GM23338 (cell line): ENCODE measurements around the gene PHC2. TPM values are rescaled to one million over a fixed set of nuclear protein-coding genes. Genes with fewer than 3 reads are reported as not detected.

Source experiments
- ATAC-seq: fragments of 200-7000 bp; cut with Tn5 transposase; 3 replicates; pipeline ENCODE4 v1.9.1; 2020
- DNase-seq: peaks from one replicate; pipeline ENCODE4 v3.0.0-alpha.2; 2015; ENCODE audit warnings: low spot score
- H2AFZ ChIP-seq: fragments of 200-600 bp; sonication (generic); 2 replicates; pipeline ENCODE4 v1.8.0; 2016; ENCODE audit warnings: antibody characterized with exemption, mild to moderate bottlenecking, moderate library complexity
- H3F3A ChIP-seq: fragments of 200-600 bp; sonication (generic); replicated peaks from 2 replicates; pipeline ENCODE4 v1.8.0; 2017; ENCODE audit warnings: antibody characterized with exemption, mixed run types, low read depth
- H3K27ac ChIP-seq: fragments of 200-600 bp; sonication (generic); 2 replicates; pipeline ENCODE4 v1.6.1; 2016; ENCODE audit warnings: low read depth
- H3K27me3 ChIP-seq: fragments of 200-600 bp; sonication (generic); 2 replicates; pipeline ENCODE4 v1.8.0; 2016; ENCODE audit warnings: mild to moderate bottlenecking, mixed run types, moderate library complexity; ENCODE audit not compliant: insufficient read depth
- H3K36me3 ChIP-seq: fragments of 200-600 bp; sonication (generic); 2 replicates; pipeline ENCODE4 v1.8.0; 2016; ENCODE audit warnings: mild to moderate bottlenecking; ENCODE audit not compliant: insufficient read depth
- H3K4me1 ChIP-seq: fragments of 200-600 bp; sonication (generic); 2 replicates; pipeline ENCODE4 v1.8.0; 2016; ENCODE audit warnings: mild to moderate bottlenecking, moderate library complexity; ENCODE audit not compliant: insufficient read depth
- H3K4me2 ChIP-seq: fragments of 200-600 bp; sonication (generic); 2 replicates; pipeline ENCODE4 v1.7.1; 2017; ENCODE audit warnings: mixed run types
- H3K4me3 ChIP-seq: fragments of 200-600 bp; sonication (generic); 2 replicates; pipeline ENCODE4 v1.6.1; 2016; ENCODE audit warnings: mixed run types
- H3K79me2 ChIP-seq: fragments of 200-600 bp; sonication (generic); replicated peaks from 2 replicates; pipeline ENCODE4 v1.8.0; 2017; ENCODE audit warnings: mild to moderate bottlenecking; ENCODE audit not compliant: insufficient read depth
- H3K9me2 ChIP-seq: fragments of 200-600 bp; sonication (generic); 2 replicates; pipeline ENCODE4 v1.8.0; 2017; ENCODE audit not compliant: insufficient read depth
- H4K20me1 ChIP-seq: fragments of 200-600 bp; sonication (generic); replicated peaks from 2 replicates; pipeline ENCODE4 v1.8.0; 2017; ENCODE audit warnings: mild to moderate bottlenecking; ENCODE audit not compliant: insufficient read depth
- H3K27ac Mint-ChIP-seq: 2 replicates; pipeline ENCODE4 v1.8.0; 2020; ENCODE audit warnings: inconsistent platforms, mild to moderate bottlenecking, moderate library complexity, mixed read lengths
- H3K27me3 Mint-ChIP-seq: 3 replicates; pipeline ENCODE4 v1.8.0; 2022; ENCODE audit warnings: low read depth, mild to moderate bottlenecking, moderate library complexity, mixed read lengths, inconsistent platforms; ENCODE audit not compliant: insufficient read depth, poor library complexity
- H3K36me3 Mint-ChIP-seq: 3 replicates; pipeline ENCODE4 v1.8.0; 2021; ENCODE audit warnings: low read depth, mild to moderate bottlenecking, inconsistent platforms, moderate library complexity, mixed read lengths
- H3K4me1 Mint-ChIP-seq: 3 replicates; pipeline ENCODE4 v1.8.0; 2020; ENCODE audit warnings: mild to moderate bottlenecking, inconsistent platforms, mixed read lengths
- H3K4me3 Mint-ChIP-seq: 3 replicates; pipeline ENCODE4 v1.8.0; 2021; ENCODE audit warnings: moderate library complexity, mild to moderate bottlenecking, inconsistent platforms, mixed read lengths
- H3K9me3 Mint-ChIP-seq: 3 replicates; pipeline ENCODE4 v1.8.0; 2020; ENCODE audit warnings: moderate library complexity, mild to moderate bottlenecking, inconsistent platforms, mixed read lengths
- CREB1 ChIP-seq: fragments of 250-450 bp; sonication (Bioruptor Pico); IDR thresholded peaks from 2 replicates; pipeline ENCODE4 v1.5.0; 2020; ENCODE audit warnings: low read depth, mild to moderate bottlenecking, moderate library complexity
- EZH2 ChIP-seq: fragments of 200-600 bp; sonication (generic); IDR thresholded peaks from one replicate; pipeline ENCODE4 v1.8.0; 2017; ENCODE audit warnings: antibody characterized with exemption, mild to moderate bottlenecking, low read depth; ENCODE audit not compliant: unreplicated experiment
- EZH2phosphoT487 ChIP-seq: fragments of 200-600 bp; sonication (generic); IDR thresholded peaks from one replicate; pipeline ENCODE4 v1.8.1; 2018; ENCODE audit warnings: antibody characterized with exemption; ENCODE audit not compliant: unreplicated experiment
- JUNB ChIP-seq: IDR thresholded peaks from one replicate; pipeline ENCODE4 v1.6.1; 2016; ENCODE audit warnings: antibody characterized with exemption; ENCODE audit not compliant: unreplicated experiment
- NANOG ChIP-seq: IDR thresholded peaks from 2 replicates; pipeline ENCODE4 v1.6.1; 2016; ENCODE audit warnings: antibody characterized with exemption, borderline replicate concordance
- POLR2AphosphoS5 ChIP-seq: IDR thresholded peaks from 2 replicates; pipeline ENCODE4 v1.6.1; 2016; ENCODE audit warnings: antibody characterized with exemption, low read depth
- STAT1 ChIP-seq: IDR thresholded peaks from one replicate; pipeline ENCODE4 v1.6.1; 2016; ENCODE audit warnings: antibody characterized with exemption; ENCODE audit not compliant: unreplicated experiment
- ZNF114 ChIP-seq: fragments of 250-450 bp; sonication (Bioruptor Pico); IDR thresholded peaks from 2 replicates; pipeline ENCODE4 v1.5.0; 2020; ENCODE audit warnings: mild to moderate bottlenecking, moderate library complexity
- ZNF331 ChIP-seq: fragments of 250-450 bp; sonication (Bioruptor Pico); IDR thresholded peaks from 2 replicates; pipeline ENCODE4 v1.5.0; 2020; ENCODE audit warnings: low read depth, mild to moderate bottlenecking, moderate library complexity
- ZNF462 ChIP-seq: fragments of 250-450 bp; sonication (Bioruptor Pico); IDR thresholded peaks from 2 replicates; pipeline ENCODE4 v1.5.0; 2020; ENCODE audit warnings: mild to moderate bottlenecking, moderate library complexity
- polyA plus RNA-seq: library from polyadenylated mRNA; unstranded; fragments of >200 nt; fragmentation: Nextera tagmentation; extraction: Ambion mirVana; gene quantifications from 2 replicates; pipeline ENCODE4 v1.2.1, GENCODE V29; 2016
- total RNA-seq: library from RNA; depleted of rRNA; stranded (reverse); fragments of >200 nt; shearing (Covaris generic); gene quantifications from 2 replicates; pipeline ENCODE4 v1.2.3, GENCODE V29; 2014
- TF ChIP-seq, protein P1 (sequence below): IDR thresholded peaks from one replicate; pipeline ENCODE4 v1.6.1; 2018; ENCODE audit warnings: antibody characterized with exemption; ENCODE audit not compliant: unreplicated experiment
- TF ChIP-seq, protein P2 (sequence below): IDR thresholded peaks from 2 replicates; pipeline ENCODE4 v1.6.1; 2016; ENCODE audit warnings: antibody characterized with exemption
- TF ChIP-seq, protein P3 (sequence below), 2 experiments: fragments of 200-600 bp in 1 of 2; sonication (generic) in 1 of 2; conservative IDR thresholded peaks; 2 replicates each; pipeline versions ENCODE4 v1.5.1 to v1.6.1; 2016 to 2017; ENCODE audit warnings: antibody characterized with exemption in 2 of 2, low read depth in 2 of 2, mild to moderate bottlenecking in 2 of 2, moderate library complexity in 1 of 2

The PHC2 gene
- total and polyA plus RNA-seq, 2 experiments from 2014 or later: 1.7 to 7.3 TPM

GRCh38 chr1:33378976-33379375 is 51.9 kb downstream of the PHC2 start:
- H3K79me2 ChIP-seq: no peaks in the 10 kb centered on the region
- H3K9me2 ChIP-seq: no peaks in the 10 kb centered on the region
- peaks cover 8% of the 10 kb centered on the region for H3K27me3 Mint-ChIP-seq
- no peaks in the 10 kb centered on the region; the same call in 1 of the 2 replicates for H4K20me1 ChIP-seq
- H3K4me1 Mint-ChIP-seq: peaks cover 22% of the 10 kb centered on the region
- no peak overlapping the region for H3K4me3 ChIP-seq
- H3K27ac ChIP-seq: no peak overlapping the region
- peaks cover 8% of the 10 kb centered on the region; the same call in 1 of the 2 replicates for H3K4me1 ChIP-seq
- H2AFZ ChIP-seq: no peak overlapping the region
- H3K27me3 ChIP-seq: no peaks in the 10 kb centered on the region
- no peak overlapping the region for H3K4me2 ChIP-seq
- H3K9me3 Mint-ChIP-seq: no peaks in the 10 kb centered on the region
- no peak for TF ChIP-seq JUNB
- TF ChIP-seq ZNF462 (CRISPR knock-in tag): no peak
- TF ChIP-seq NANOG: no peak
- TF ChIP-seq ZNF114 (CRISPR knock-in tag): no peak
- TF ChIP-seq EZH2: no peak
- TF ChIP-seq EZH2phosphoT487: no peak
- no peak for TF ChIP-seq POLR2AphosphoS5
- TF ChIP-seq, protein P1, sequence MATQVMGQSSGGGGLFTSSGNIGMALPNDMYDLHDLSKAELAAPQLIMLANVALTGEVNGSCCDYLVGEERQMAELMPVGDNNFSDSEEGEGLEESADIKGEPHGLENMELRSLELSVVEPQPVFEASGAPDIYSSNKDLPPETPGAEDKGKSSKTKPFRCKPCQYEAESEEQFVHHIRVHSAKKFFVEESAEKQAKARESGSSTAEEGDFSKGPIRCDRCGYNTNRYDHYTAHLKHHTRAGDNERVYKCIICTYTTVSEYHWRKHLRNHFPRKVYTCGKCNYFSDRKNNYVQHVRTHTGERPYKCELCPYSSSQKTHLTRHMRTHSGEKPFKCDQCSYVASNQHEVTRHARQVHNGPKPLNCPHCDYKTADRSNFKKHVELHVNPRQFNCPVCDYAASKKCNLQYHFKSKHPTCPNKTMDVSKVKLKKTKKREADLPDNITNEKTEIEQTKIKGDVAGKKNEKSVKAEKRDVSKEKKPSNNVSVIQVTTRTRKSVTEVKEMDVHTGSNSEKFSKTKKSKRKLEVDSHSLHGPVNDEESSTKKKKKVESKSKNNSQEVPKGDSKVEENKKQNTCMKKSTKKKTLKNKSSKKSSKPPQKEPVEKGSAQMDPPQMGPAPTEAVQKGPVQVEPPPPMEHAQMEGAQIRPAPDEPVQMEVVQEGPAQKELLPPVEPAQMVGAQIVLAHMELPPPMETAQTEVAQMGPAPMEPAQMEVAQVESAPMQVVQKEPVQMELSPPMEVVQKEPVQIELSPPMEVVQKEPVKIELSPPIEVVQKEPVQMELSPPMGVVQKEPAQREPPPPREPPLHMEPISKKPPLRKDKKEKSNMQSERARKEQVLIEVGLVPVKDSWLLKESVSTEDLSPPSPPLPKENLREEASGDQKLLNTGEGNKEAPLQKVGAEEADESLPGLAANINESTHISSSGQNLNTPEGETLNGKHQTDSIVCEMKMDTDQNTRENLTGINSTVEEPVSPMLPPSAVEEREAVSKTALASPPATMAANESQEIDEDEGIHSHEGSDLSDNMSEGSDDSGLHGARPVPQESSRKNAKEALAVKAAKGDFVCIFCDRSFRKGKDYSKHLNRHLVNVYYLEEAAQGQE: no peak
- TF ChIP-seq, protein P2, sequence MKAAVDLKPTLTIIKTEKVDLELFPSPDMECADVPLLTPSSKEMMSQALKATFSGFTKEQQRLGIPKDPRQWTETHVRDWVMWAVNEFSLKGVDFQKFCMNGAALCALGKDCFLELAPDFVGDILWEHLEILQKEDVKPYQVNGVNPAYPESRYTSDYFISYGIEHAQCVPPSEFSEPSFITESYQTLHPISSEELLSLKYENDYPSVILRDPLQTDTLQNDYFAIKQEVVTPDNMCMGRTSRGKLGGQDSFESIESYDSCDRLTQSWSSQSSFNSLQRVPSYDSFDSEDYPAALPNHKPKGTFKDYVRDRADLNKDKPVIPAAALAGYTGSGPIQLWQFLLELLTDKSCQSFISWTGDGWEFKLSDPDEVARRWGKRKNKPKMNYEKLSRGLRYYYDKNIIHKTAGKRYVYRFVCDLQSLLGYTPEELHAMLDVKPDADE: no peak
- no peak for TF ChIP-seq CREB1
- no peak for TF ChIP-seq STAT1
- TF ChIP-seq, protein P3, sequence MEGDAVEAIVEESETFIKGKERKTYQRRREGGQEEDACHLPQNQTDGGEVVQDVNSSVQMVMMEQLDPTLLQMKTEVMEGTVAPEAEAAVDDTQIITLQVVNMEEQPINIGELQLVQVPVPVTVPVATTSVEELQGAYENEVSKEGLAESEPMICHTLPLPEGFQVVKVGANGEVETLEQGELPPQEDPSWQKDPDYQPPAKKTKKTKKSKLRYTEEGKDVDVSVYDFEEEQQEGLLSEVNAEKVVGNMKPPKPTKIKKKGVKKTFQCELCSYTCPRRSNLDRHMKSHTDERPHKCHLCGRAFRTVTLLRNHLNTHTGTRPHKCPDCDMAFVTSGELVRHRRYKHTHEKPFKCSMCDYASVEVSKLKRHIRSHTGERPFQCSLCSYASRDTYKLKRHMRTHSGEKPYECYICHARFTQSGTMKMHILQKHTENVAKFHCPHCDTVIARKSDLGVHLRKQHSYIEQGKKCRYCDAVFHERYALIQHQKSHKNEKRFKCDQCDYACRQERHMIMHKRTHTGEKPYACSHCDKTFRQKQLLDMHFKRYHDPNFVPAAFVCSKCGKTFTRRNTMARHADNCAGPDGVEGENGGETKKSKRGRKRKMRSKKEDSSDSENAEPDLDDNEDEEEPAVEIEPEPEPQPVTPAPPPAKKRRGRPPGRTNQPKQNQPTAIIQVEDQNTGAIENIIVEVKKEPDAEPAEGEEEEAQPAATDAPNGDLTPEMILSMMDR (conservative IDR thresholded peaks at IDR 0.05; ENCODE audit: low read depth in 2 of 2): no peak
- TF ChIP-seq ZNF331 (CRISPR knock-in tag): no peak
- no peaks in the 10 kb centered on the region for H3F3A ChIP-seq
- no peak overlapping the region for H3K27ac Mint-ChIP-seq
- no peaks in the 10 kb centered on the region for H3K36me3 ChIP-seq
- DNase-seq: no peak
- peak; percentile 40 for ATAC-seq
- no peaks in the 10 kb centered on the region for H3K36me3 Mint-ChIP-seq
- no peak overlapping the region for H3K4me3 Mint-ChIP-seq
